Activated CD8-positive, alpha-beta memory T cell treated with anti-CD3 and anti-CD28 coated beads, Interleukin-2, amount 50 U/mL, for 48 hours (primary cell): ENCODE results near the gene PPP2R2C.

Source experiments
- DNase-seq: peaks from one replicate; pipeline ENCODE4 v3.0.0-alpha.2; 2020

Gene PPP2R2C

DNA sequence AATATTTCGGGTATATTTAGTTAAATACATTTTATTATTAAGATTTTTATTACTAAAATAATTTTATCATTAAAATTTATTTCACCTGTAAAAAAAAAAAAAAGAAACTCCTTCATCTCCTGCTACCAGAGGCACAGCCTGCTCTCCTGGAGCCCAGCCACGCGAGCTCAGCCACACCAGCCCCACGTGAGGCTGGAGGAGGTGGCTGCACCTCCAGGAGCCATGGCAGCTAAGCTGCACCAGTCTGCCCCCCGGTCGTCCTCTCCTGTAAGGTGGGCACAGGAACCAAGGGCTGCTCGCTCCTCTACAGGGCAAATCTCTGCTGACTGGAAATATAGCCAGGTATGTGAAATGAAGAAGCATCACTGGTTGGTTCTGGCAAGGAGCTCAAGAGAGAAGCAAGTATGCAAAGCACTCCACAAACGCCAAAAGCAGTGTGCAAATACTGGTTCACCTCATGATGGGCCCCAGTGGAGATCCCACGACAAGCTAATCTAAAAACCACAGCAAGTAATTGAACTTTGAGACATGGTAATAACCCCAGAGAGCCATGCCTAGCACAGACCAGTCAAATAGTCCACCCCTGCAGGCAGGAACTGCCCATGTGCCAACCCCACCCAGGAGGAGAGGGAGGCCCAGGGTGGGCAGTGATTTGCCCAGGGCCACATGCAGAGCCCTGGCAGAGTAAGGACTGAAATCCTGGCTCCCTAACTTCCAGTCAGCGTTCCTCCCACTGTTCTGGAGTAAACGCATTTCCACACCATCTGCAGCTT, 112.7 kb downstream of the PPP2R2C start:
- DNase-seq: no peak

DNA sequence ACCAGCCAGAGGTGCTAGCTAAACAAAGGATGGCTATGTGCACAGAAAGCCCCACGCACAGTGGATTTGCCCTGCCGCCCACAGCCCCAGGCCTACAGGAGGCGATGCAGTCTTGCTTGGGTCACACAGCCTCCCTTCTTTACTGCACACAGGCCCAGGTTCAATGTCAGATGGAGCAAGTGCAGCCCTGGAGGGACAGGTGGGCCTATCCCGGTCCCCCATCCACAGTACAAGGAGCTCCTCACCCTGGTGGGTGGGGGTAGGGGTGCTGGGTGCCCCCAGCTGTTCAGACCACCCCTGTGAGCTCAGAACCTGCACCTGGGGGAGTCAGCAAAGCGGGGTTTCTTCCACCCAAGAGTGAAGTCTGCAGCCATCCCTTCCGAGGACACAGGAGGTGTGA, 114.9 kb downstream of the PPP2R2C start:
- DNase-seq: no peak

DNA sequence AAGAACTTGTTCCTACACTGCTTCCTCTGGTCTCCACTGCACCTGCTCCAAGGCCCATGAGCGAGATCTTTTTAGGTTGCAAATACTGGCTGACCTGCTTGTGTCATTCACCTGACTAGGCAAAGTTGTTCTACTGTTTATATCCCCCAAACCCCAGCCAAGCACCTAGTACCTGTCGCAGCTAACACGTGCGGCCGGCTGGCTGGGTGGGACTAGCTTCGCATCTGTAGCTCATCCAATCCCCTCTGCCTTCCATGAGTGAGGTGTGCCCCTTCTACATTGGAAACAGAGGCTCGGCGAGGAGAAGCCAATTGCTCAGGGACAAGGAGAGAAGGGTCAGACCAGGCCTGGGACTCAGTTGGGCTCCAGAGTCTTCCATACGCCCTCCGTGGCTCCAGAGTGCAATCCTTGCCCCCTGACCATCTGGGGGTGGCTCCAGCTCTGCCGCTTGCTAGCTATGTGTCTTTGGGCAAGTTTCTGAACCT, 116.3 kb downstream of the PPP2R2C start:
- DNase-seq: no peak

DNA sequence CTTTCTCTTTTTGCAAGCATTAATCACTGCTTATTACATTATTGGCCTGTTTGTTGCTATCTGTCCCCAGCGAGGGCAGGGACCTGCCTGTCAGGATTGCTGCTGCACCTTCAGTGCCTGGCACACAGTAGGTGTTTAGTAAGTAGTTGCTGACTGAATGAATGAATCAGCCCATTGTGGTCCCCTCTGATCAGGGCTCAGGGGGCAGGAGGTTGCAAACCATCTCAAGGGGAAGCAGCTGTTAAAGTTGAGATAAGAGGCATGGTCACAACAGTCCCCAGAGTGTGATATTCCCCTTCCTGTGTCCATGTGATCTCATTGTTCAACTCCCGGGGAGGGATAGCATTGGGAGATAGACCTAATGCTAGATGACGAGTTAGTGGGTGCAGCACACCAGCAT, 117.4 kb downstream of the PPP2R2C start:
- no peak for DNase-seq

DNA sequence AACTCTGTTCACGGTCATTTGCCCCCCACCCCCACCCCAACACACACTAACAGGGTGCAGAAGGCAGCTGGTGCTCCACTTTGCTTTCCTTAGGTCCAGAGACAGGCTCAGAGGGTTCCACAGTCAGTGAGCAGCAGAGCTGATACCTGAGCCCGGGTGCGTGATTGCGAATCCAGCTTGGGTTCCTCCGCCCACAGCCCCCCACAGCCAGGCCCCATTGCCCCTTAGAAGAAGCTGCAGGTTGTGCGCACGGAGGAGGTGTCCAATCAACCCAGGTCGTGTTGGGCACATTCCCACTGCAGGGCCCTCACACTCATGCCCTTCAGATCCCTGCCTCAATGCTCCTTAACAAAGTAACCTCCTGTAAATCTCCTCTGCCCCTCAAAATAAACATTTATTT, 117.8 kb downstream of the PPP2R2C start:
- DNase-seq: no peak

DNA sequence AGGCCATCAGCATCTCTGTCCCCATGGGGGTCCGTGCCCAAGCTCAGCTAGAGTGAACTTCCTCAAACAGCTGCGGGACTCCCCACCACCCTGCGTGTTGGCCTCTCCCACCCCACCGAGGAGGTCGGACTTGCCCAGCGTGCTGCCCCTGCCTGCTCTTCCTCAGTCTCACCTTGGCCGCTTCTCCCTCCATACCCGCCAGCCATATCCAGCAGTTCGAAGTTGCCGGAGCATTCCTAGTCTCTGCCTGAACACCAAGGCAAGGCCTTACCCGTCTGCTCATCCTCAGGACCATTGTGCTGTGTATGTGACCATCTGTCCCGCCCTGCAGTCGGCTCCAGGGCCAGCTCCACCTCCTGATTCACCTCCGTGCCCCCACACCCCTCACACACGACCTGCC, 118.3 kb downstream of the PPP2R2C start:
- no peak for DNase-seq

DNA sequence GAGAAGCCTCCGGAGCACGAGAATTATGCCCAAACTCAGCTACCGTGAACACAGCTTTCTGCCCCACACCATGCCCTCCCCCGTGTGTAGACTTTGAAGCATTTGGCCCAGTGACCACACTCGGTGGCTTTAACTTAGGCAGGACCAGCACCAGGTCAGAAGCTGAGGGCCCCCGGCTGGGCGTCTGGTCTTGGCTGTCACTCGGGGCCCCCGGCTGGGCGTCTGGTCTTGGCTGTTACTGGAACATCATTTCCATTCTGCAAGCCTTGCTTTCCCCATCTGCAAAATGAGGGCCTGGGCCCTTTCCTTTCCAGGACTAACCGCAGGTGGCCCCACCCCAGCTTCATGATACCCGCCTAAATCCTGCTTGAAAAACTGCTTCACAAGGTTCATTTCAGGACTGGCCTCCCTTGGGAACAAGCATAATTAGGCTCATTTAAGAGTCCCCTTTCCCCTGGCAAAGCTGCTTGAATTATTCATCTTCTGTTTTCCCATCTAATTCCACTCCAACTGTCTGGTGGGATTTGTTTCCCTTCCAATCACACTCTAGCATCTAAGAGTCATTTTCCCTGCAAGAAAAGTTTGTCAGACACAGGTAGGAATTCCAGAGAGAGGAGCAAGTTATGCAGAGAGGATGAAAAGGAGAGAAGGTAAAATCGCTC, 120.3 kb downstream of the PPP2R2C start:
- DNase-seq: no peak

DNA sequence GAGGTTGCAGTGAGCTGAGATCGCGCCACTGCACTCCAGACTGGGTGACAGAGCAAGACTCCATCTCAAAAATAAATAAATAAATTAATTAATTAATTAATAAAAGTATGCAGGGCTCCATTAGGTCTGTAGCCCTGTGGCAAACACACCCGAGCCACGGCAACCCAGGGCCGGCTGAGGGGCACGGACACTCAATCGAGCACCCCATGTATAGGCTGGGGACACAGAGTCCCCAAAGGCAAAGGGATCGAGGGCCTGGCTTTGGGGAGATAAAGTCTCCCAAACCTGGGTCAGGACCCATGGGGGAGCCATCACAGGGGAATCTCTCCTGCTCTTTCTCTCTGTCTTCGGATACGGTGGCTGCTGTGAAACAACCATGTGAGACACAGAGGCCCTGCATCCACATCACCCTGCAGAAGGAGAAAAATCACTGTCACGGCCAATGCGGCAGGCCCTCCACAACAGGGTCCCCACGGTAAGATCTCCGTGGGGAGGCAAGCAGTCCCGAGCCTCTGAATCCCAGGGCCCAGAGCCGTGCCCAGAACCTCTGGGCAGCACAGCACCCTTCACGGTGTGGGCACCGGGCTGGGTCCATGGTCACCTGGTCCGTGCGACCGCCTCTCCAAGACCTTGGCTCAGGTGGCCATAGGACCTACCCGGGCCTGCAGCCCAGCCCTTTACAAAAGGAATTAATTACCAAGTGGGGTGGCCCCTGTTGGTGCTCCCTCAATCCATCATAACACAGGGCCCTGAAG, 121.0 kb downstream of the PPP2R2C start:
- DNase-seq: no peak

DNA sequence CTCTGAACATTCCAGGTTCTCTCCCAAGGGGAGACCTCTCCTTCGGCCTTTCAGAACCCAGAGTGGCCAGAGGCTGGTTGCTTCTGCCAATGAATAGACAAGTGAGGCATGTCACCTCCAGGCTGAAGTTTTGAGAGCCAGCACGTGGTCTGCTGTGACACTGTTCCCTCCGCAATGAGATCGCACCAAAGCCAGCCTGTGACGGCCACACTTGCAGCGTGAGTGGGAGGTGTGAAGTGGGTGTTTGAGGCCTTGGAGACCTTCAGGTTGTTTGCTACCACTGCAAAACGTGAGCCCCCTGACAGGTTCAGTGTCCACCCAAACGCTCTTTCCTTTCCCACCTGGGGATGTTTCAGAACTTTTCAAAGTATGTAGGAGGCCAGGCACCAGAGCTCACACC, 121.8 kb downstream of the PPP2R2C start:
- no peak for DNase-seq

DNA sequence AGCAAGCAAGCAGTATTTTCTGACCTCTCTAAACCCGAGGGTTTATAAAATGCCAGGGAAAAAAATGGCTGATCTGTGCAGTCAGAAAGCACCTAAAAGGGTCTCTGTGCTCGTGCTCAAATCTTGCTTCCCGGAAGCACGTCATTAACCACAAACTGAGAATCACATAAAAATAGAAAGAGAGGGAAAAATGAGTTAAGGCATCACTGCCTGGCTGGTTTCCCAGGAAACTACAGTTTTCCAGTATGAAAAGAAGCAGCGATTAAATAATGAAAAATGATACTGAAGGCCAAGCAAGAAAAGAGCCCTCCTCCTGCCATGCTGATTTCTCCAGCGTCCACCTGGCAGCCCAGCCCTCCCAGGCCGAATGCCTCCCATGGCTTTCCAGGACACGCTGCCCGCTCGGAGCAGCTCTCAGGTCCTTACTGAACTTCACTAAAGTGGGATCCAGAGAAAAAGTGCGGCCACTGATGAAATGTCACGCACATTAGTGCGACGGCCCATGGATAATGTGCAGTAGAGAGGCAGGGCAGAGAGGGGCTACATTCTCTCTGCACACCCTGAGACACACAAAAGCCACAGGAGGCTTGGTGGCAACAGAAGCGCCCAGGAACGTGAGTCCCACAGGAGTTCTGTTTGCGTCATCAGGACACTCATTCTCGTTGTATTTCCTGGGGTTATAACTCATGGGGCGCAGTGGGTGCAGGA, 122.4 kb downstream of the PPP2R2C start:
- DNase-seq: no peak

DNA sequence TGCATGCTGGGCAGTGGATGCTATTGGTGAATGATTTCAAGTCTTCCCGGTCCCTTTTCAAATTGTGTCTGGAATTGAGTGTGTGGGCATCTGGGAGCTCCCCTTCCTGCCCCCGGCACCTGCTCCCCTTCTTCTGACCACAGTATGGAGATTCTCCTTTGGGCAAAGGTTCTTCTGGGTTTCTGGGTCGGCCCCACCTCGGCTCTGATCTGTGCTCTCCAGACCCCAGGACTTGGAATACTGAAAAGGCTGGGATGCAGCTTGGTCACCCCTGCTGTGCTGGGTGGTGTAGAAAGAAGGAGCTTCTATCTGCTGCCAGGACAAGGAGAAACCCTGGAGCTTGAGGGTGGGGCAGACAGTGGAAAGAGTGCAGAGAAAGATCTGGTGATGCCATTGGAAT, 124.0 kb downstream of the PPP2R2C start:
- no peak for DNase-seq

DNA sequence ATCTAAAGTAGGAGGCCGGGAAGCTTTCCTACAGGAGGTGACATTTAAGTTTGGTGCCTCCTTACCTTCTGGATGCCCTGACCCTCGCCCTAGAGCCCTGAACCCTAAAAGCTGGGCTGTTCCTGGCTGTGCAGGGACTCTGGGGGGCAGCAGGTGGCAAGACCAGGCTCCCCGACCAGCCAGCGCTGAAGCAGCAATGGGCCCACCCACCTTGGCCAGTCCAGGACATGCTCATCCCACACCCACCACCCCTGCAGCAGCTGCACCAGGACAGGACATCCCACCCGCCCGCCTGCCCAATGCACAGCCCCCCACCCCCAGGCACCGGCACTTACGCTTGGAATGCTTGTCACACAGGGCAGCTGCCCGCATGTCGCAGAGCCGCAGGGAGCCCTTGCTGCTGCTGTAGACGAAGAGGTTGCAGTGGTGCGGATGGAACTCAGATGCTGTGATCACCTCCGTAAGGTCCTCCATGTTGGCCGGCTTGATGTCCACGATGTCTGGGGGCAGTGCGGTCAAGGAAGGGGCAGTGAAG, 124.8 kb downstream of the PPP2R2C start:
- DNase-seq: no peak

DNA sequence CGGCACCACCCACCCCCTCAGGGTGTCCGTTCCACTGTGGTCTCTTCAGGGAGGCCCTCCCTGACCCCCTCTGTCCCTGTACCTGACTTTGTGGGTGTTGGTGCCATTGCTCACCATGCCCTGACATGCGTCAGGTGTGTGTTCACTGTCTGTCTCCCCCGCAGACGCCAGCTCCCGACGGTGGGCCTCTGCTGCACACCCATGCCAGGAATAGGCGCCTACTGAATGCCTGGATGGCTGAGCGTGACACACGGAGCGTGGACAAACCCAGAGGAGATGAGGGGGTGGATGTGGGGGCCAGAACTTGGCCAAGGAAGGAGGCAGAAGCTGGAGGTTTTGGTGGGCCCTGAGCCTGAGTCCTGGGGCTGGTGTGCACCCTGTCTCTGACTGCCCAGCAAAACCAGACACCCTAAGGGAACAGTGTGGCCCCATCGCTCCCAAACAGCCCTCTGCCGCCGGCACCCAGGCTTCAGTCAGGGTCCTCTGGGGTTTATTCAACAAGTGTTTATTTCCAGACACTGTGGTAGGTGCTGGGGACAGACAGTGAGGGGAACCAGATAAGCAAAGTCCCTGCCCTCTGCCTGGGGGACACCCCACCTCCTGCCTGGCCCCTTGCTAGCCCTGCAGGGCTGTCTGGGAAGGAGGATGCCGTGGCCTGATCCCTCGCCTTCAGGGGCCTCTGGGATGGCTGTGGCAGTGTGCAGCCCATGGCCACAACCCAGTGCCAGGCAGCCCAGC, 125.9 kb downstream of the PPP2R2C start:
- DNase-seq: no peak

DNA sequence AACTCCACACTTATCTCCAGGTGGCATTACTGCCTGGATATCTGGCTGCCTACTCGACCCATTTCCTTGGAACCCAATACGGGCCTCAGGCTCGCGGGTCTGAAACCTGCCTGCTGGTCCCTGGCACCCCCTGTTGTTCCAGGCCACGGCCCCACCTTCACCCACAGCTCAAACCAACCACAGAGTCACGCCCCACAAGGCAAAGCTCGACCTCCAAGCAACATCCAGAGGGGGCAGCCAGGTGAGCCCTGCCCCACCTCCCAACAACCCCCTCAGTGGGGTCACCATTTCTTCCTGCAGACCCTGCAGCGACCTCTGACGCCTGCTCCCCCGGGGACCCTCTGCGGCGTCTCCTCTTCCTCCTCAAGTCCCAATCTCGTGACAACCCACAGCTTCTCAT, 126.5 kb downstream of the PPP2R2C start:
- no peak for DNase-seq

DNA sequence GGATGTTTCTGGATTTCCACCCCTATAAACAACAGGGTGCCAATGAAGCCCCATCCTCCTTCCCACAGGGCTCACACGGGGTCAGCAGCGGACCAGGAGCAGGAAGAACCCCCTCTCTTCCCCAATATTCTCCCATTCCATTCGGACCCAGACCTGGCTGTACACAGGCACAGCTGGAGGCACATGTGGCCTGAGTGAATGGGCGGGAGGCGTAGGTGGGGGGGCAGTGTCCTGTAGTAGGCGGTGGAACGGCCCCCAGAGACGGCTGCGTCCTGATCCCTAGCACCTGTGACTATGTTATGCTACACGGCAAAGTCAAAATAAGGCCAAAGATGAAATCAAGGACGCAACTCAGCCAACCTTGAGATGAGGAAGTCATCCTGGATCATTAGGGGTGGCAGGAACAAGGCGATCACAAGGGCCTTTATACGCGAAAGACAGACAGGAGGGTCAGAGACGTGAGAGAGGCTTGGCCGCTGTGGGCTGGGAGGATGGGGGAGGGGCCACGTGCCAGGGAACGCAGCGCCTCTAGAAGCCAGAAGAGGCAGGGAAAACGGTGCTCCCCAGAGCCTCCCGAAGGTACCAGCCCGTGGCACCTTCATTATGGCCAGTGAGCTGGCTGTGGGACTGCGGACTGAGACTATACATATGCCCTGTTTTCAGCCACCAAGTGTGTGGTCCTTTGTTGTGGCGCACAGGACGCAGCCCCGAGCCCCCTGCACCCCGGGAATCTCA, 127.2 kb downstream of the PPP2R2C start:
- DNase-seq: no peak

DNA sequence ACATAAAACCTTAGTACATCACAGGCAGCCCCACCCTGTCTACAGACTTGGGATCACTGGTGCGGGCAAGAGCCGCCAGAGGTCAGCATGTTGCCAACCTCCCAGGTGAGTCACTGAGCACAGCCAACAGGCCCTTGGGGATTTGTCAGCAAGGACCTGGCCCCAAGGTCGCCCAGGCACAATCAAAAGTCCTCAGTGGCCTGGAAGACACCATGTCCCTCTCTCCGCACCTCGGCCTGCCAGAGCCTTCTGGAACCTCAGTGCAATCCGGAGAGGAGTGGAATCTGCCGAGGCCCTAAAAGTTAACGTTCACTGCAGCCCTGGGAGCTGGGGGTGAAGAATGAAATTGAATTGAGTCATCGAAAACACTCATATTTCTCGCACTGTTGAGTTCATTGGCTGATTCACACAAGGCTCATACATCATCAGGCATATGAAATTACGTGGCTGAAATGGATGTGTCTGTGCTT, 128.4 kb downstream of the PPP2R2C start:
- DNase-seq: no peak

DNA sequence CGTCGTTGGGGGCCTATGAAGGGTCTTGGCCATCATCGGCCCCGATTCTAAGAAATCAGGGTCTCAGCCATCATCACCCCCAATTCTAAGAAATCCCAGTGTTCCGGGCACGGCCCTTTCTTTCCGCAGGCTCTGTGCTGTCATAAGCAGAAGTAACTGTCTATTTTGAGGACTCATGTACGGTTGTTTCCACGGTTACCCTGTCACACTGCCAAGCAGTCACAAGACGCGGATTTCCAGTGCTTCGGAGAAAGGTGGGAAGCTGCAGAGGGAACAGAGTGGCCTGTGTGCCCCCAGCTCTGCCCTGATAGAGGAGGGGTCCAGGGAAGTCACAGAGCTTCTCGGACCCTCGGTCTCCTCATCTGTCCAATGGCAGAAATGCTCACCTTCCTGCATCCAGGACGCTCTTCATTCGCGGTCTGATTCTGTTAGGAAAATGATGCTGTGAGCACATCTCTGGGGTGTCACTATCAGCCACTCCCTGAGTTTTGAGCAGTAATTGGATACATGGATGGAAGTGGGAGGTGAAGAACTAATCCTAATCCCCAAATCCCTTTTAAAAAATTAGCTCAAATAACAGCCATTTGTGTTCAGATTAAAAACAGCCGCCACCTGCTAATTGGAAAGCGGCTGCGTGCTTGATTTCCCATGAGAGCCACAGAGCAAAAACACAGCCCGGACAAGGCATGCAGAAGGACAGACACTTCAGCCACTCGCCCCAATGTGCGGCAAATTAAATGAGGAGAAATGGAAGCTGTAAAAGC, 129.7 kb downstream of the PPP2R2C start:
- DNase-seq: no peak

DNA sequence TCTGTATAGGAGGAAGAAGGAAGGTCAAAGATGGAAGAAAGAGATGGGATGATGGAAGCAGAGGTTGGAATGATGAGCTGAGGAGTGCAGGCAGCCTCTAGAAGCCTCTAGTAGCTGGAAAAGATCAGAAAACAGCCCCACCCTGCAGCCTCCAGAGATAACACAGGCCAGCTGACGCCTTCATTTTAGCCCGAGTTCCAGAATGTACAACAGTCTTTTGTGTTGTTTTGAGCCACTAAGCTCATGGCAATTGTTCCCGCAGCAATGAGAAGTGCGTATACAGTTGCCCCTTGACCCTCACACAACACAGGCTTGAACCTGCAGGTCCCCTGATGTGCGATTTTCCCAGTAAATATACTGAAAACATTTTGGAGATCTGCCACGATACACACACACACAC, 130.7 kb downstream of the PPP2R2C start:
- no peak for DNase-seq

DNA sequence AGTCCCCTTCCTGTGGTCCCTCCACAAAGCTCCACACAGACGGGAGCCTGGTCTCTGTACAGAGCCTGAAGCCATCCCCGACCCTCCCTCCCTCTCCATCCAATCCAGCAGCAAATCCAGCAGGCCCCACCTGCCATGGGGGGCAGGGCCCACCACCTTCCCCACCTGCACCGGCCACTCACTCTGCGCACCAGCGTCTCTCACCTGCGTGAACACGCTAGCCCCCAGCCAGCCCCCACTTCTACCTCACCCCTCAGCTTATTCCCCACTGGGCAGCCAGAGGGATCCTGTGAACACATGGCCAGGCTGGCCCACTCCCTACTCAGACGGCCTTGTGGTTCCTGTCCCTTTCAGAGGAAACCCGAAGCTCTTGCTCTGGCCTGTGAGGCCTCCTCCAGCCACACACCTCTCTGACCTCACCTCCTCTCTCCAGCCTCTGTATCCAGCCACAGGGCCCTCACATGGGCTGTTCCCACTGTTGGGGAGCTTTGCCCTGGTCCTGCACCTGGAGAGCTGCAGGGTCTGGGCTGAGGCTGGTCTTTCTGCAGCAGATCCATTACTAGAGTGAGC, 131.9 kb downstream of the PPP2R2C start:
- no peak for DNase-seq

DNA sequence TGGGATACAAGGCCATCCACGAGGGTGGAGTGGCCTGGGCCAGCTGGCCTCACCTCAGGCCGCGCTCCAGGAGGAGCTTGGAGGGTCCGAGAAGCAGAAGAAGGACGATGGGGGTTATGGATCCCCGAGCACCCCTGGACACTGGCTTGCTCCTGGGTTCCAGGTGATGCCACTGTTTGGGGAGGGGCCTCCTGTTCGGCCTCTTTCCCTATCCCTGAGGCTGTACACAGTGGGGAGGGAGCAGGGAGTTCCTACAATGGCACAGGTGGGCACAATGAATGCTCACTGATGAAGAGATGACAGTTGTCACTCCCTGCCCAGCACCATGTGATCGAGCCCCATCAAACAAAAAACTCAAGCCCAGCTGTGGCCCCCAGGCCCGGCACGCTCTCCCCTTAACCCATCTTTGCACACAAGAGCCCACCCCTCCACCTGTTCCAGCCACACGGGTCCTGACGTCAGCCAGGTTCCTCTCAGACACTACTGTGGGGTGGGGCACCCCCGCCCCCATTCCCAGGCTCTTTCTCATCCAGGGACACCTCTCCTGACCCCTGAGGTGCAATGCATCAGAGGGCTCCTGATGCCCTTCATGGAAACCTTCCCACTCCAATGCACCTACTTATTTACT, 132.5 kb downstream of the PPP2R2C start:
- DNase-seq: no peak
